A549 (cell line): ENCODE measurements around the gene KLHL29. TPM values are rescaled to one million over a fixed set of nuclear protein-coding genes. Genes with fewer than 3 reads are reported as not detected.

Experiments
- ATAC-seq, 2 experiments: fragments of 200-7000 bp in 1 of 2; fragments of >200 bp in 1 of 2; cut with Nextera tagmentation in 1 of 2; cut with Tn5 transposase in 1 of 2; 3 replicates each; pipeline versions ENCODE4 v1.8.0 to v1.9.1; 2018 to 2020; ENCODE audit warnings: mild to moderate bottlenecking in 1 of 2, moderate library complexity in 1 of 2
- CTCF ChIA-PET: fragments of 300-600 bp; sonication (Branson Sonifier 250); formaldehyde crosslinking; extraction: SDS; loops from one replicate; lab custom pipeline; 2021; ENCODE audit warnings: antibody characterized with exemption, inconsistent platforms; lab: Yijun Ruan, JAX
- POLR2A ChIA-PET: fragments of 350-600 bp; formaldehyde crosslinking; extraction: SDS; loops from one replicate; lab custom pipeline; 2021; ENCODE audit warnings: antibody characterized with exemption, inconsistent platforms; lab: Yijun Ruan, JAX
- DNase-seq, 2 experiments: peaks; one replicate each; pipeline versions ENCODE4 v3.0.0 to v3.0.0-alpha.2; 2011 to 2016; ENCODE audit warnings: low read depth in 1 of 2, low spot score in 1 of 2
- FAIRE-seq: peaks from 2 replicates; lab custom pipeline; 2011; peaks lifted over from hg19 to GRCh38; lab: Jason Lieb, UNC
- H3K27ac ChIP-seq, 2 experiments: fragments of >200 bp; sonication (Bioruptor Twin); formaldehyde crosslinking; 3 replicates each; pipeline ENCODE4 v1.5.1; 2016 to 2017
- H3K4me1 ChIP-seq: fragments of >200 bp; sonication (Bioruptor Twin); formaldehyde crosslinking; 3 replicates; pipeline ENCODE4 v1.6.1; 2016
- H3K4me2 ChIP-seq: fragments of >200 bp; sonication (Bioruptor Twin); formaldehyde crosslinking; 3 replicates; pipeline ENCODE4 v1.6.1; 2016
- H3K4me3 ChIP-seq: fragments of >200 bp; sonication (Bioruptor Twin); formaldehyde crosslinking; 3 replicates; pipeline ENCODE4 v1.5.1; 2016
- H3K9me3 ChIP-seq: fragments of >200 bp; sonication (Bioruptor Twin); formaldehyde crosslinking; 3 replicates; pipeline ENCODE4 v1.6.1; 2016
- ATOH8 ChIP-seq: fragments of 250-450 bp; sonication (Bioruptor Pico); IDR thresholded peaks from 2 replicates; pipeline ENCODE4 v1.5.0; 2020; ENCODE audit warnings: low read depth, mild to moderate bottlenecking, moderate library complexity
- CEBPB ChIP-seq, 2 experiments: fragments of >200 bp in 1 of 2; sonication (Bioruptor Twin) in 1 of 2; formaldehyde crosslinking in 1 of 2; IDR thresholded peaks; 2 replicates each; pipeline ENCODE4 v1.6.1; 2012 to 2016
- EHMT2 ChIP-seq: fragments of 200-600 bp; sonication (generic); IDR thresholded peaks from 2 replicates; pipeline ENCODE4 v1.6.1; 2016; ENCODE audit warnings: antibody characterized with exemption, low read depth, mild to moderate bottlenecking, moderate library complexity
- EP300 ChIP-seq, 2 experiments: fragments of >200 bp; sonication (Bioruptor Twin); formaldehyde crosslinking; IDR thresholded peaks; 2 replicates in 1 of 2; 3 replicates in 1 of 2; pipeline ENCODE4 v1.6.1; 2016 to 2017
- HES2 ChIP-seq: fragments of >200 bp; sonication (Bioruptor Twin); formaldehyde crosslinking; IDR thresholded peaks from 2 replicates; pipeline ENCODE4 v1.6.1; 2016
- HOXB5 ChIP-seq: fragments of 250-450 bp; sonication (Bioruptor Pico); IDR thresholded peaks from 2 replicates; pipeline ENCODE4 v1.5.0; 2020; ENCODE audit warnings: mild to moderate bottlenecking, moderate library complexity
- JUN ChIP-seq, 2 experiments: fragments of >200 bp; sonication (Bioruptor Twin); formaldehyde crosslinking; IDR thresholded peaks; 2 replicates in 1 of 2; 3 replicates in 1 of 2; pipeline ENCODE4 v1.6.1; 2016 to 2017
- JUNB ChIP-seq: fragments of >200 bp; sonication (Bioruptor Twin); formaldehyde crosslinking; IDR thresholded peaks from 2 replicates; pipeline ENCODE4 v1.6.1; 2016
- KDM1A ChIP-seq: fragments of 200-600 bp; sonication (generic); IDR thresholded peaks from 2 replicates; pipeline ENCODE4 v1.6.1; 2016; ENCODE audit warnings: low read depth, mild to moderate bottlenecking
- KDM5A ChIP-seq: fragments of 200-600 bp; sonication (generic); IDR thresholded peaks from 2 replicates; pipeline ENCODE4 v1.6.1; 2016; ENCODE audit warnings: antibody characterized with exemption, mild to moderate bottlenecking
- MAFK ChIP-seq: fragments of 450-650 bp; IDR thresholded peaks from 2 replicates; pipeline ENCODE4 v1.6.1; 2014; ENCODE audit not compliant: partially characterized antibody
- MYC ChIP-seq: IDR thresholded peaks from 2 replicates; pipeline ENCODE4 v1.6.1; 2012; ENCODE audit warnings: mild to moderate bottlenecking, inconsistent platforms, low read length, improper control_type of control experiment, borderline replicate concordance
- PHF8 ChIP-seq: fragments of 200-600 bp; sonication (generic); IDR thresholded peaks from 2 replicates; pipeline ENCODE4 v1.6.1; 2016; ENCODE audit warnings: low read depth, mild to moderate bottlenecking, antibody characterized with exemption, moderate library complexity, borderline replicate concordance
- POLR2A ChIP-seq: IDR thresholded peaks from 2 replicates; pipeline ENCODE4 v1.6.1; 2012; ENCODE audit warnings: mild to moderate bottlenecking, low read length
- RAD21 ChIP-seq, 2 experiments: fragments of >200 bp in 1 of 2; sonication (Bioruptor Twin) in 1 of 2; formaldehyde crosslinking in 1 of 2; IDR thresholded peaks in 1 of 2; conservative IDR thresholded peaks in 1 of 2; 2 replicates in 1 of 2; 3 replicates in 1 of 2; pipeline ENCODE4 v1.6.1; 2012 to 2018; ENCODE audit warnings: inconsistent platforms in 1 of 2
- RFX5 ChIP-seq: fragments of 450-650 bp; IDR thresholded peaks from 2 replicates; pipeline ENCODE4 v1.7.1; 2014; ENCODE audit warnings: antibody characterized with exemption, mild to moderate bottlenecking, moderate library complexity
- SREBF2 ChIP-seq: fragments of 450-650 bp; IDR thresholded peaks from 2 replicates; pipeline ENCODE4 v1.6.1; 2014; ENCODE audit warnings: mild to moderate bottlenecking, moderate library complexity
- TP53 ChIP-seq: fragments of 250-450 bp; sonication (Bioruptor Pico); IDR thresholded peaks from 2 replicates; pipeline ENCODE4 v1.5.0; 2021; ENCODE audit warnings: mild to moderate bottlenecking, moderate library complexity
- ZC3H11A ChIP-seq: fragments of 450-650 bp; IDR thresholded peaks from 2 replicates; pipeline ENCODE4 v1.6.1; 2014; ENCODE audit warnings: antibody characterized with exemption, mild to moderate bottlenecking
- ZSCAN20 ChIP-seq: fragments of 250-450 bp; sonication (Bioruptor Pico); IDR thresholded peaks from 2 replicates; pipeline ENCODE4 v1.8.0; 2022; ENCODE audit warnings: mild to moderate bottlenecking, moderate library complexity
- WGBS: methylation state at CpG from one replicate; pipeline ENCODE4 v1.1.6; 2017; ENCODE audit errors: missing lambda C conversion rate; 5-methylcytosine and 5-hydroxymethylcytosine counted together
- polyA plus RNA-seq, 4 experiments: library from polyadenylated mRNA; depleted of rRNA in 3 of 4; stranded (reverse); fragments of >200 nt; fragmentation: RNase III in 1 of 4; extraction: RNeasy Plus Mini Kit Qiagen cat#74134 plus additional on column Dnase treatment in 1 of 4; gene quantifications; 2 replicates in 3 of 4; 3 replicates in 1 of 4; pipeline ENCODE4 v1.2.3, GENCODE V29; 2011 to 2017
- TF ChIP-seq, protein P1 (sequence below): fragments of >200 bp; sonication (Bioruptor Twin); formaldehyde crosslinking; IDR thresholded peaks from 3 replicates; pipeline ENCODE4 v1.5.1; 2016
- TF ChIP-seq, protein P2 (sequence below): IDR thresholded peaks from 2 replicates; pipeline ENCODE4 v1.6.1; 2012; ENCODE audit warnings: low read depth, borderline replicate concordance
- TF ChIP-seq, protein P3 (sequence below): fragments of 200-600 bp; sonication (generic); IDR thresholded peaks from 2 replicates; pipeline ENCODE4 v1.6.1; 2016; ENCODE audit warnings: antibody characterized with exemption, mild to moderate bottlenecking, moderate library complexity

Gene KLHL29
- polyA plus RNA-seq, 2 of the 4 experiments (the other 2 are of a cell fraction), result 1.3 to 2.5 TPM

DNA sequence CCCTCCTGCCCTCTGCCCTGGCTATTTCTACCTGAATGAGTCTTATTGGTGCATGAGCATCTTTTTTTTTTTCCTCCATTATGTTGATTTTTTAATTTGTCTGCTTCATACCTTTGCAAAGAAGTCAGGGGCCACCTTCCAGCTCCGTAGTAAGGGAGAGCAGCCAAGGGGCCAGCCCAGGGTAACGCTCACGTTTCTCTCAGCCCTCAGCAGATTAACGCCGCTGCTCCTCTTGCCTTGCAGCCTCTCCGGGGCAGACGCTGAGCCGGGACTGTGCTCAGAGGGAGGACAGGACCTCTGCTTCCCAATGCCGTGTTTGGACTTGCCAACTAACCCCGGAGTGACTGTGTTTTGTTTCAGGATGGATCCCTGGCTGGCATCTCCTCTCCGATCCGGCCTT lies 300.2 kb downstream of the KLHL29 start:
- H3K27ac ChIP-seq, result no peak overlapping the region
- TF ChIP-seq ATOH8 (CRISPR knock-in tag) (no peak), HOXB5 (CRISPR knock-in tag) (no peak), RAD21 (conservative IDR thresholded peaks at IDR 0.05 in 1 of 2, IDR thresholded peaks at IDR 0.05 in 1 of 2) (no peak), TP53 (CRISPR knock-in tag) (no peak), KDM1A (no peak), CEBPB (IDR thresholded peaks at IDR 0.05) (no peak), EHMT2 (no peak), SREBF2 (no peak), HES2 (no peak), POLR2A (no peak), JUNB (no peak), ZSCAN20 (CRISPR knock-in tag) (no peak), PHF8 (no peak), MYC (no peak), EP300 (IDR thresholded peaks at IDR 0.05) (no peak)
- TF ChIP-seq, protein P1, sequence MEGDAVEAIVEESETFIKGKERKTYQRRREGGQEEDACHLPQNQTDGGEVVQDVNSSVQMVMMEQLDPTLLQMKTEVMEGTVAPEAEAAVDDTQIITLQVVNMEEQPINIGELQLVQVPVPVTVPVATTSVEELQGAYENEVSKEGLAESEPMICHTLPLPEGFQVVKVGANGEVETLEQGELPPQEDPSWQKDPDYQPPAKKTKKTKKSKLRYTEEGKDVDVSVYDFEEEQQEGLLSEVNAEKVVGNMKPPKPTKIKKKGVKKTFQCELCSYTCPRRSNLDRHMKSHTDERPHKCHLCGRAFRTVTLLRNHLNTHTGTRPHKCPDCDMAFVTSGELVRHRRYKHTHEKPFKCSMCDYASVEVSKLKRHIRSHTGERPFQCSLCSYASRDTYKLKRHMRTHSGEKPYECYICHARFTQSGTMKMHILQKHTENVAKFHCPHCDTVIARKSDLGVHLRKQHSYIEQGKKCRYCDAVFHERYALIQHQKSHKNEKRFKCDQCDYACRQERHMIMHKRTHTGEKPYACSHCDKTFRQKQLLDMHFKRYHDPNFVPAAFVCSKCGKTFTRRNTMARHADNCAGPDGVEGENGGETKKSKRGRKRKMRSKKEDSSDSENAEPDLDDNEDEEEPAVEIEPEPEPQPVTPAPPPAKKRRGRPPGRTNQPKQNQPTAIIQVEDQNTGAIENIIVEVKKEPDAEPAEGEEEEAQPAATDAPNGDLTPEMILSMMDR, result no peak
- TF ChIP-seq, protein P2, sequence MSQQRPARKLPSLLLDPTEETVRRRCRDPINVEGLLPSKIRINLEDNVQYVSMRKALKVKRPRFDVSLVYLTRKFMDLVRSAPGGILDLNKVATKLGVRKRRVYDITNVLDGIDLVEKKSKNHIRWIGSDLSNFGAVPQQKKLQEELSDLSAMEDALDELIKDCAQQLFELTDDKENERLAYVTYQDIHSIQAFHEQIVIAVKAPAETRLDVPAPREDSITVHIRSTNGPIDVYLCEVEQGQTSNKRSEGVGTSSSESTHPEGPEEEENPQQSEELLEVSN, result no peak
- ChIA-PET CTCF (interaction anchor here (2.2 kb wide), 1 partner anchor 20 kb away, joined by 4 read pairs; no protein-coding TSS in a partner anchor), POLR2A (no interaction called here)
- ATAC-seq, result no peak
- no peak overlapping the region for H3K4me3 ChIP-seq
- no peak for FAIRE-seq
- DNase-seq, result no peak
- no peaks in the 10 kb centered on the region for H3K9me3 ChIP-seq
- no peaks in the 10 kb centered on the region for H3K4me1 ChIP-seq
- 75% methylated on average over 12 of the region's 12 CpGs for WGBS
- H3K4me2 ChIP-seq, result no peak overlapping the region

- Histone ChIP-seq H3K27ac (no peak overlapping the region), H3K9me3 (no peaks in the 10 kb centered on the region), H3K4me2 (no peak overlapping the region), H3K4me1 (no peaks in the 10 kb centered on the region), H3K4me3 (no peak overlapping the region)
- WGBS, result 76% methylated on average over 9 of the region's 9 CpGs
- TF ChIP-seq JUN (IDR thresholded peaks at IDR 0.05) (no peak), PHF8 (no peak), TP53 (CRISPR knock-in tag) (no peak), RFX5 (no peak), KDM5A (no peak), ZC3H11A (no peak), MAFK (no peak)
- TF ChIP-seq, protein P1, result no peak
- TF ChIP-seq, protein P3, sequence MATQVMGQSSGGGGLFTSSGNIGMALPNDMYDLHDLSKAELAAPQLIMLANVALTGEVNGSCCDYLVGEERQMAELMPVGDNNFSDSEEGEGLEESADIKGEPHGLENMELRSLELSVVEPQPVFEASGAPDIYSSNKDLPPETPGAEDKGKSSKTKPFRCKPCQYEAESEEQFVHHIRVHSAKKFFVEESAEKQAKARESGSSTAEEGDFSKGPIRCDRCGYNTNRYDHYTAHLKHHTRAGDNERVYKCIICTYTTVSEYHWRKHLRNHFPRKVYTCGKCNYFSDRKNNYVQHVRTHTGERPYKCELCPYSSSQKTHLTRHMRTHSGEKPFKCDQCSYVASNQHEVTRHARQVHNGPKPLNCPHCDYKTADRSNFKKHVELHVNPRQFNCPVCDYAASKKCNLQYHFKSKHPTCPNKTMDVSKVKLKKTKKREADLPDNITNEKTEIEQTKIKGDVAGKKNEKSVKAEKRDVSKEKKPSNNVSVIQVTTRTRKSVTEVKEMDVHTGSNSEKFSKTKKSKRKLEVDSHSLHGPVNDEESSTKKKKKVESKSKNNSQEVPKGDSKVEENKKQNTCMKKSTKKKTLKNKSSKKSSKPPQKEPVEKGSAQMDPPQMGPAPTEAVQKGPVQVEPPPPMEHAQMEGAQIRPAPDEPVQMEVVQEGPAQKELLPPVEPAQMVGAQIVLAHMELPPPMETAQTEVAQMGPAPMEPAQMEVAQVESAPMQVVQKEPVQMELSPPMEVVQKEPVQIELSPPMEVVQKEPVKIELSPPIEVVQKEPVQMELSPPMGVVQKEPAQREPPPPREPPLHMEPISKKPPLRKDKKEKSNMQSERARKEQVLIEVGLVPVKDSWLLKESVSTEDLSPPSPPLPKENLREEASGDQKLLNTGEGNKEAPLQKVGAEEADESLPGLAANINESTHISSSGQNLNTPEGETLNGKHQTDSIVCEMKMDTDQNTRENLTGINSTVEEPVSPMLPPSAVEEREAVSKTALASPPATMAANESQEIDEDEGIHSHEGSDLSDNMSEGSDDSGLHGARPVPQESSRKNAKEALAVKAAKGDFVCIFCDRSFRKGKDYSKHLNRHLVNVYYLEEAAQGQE, result no peak
- CTCF ChIA-PET, result interaction anchor here (2.2 kb wide), 1 partner anchor 21 kb away, joined by 4 read pairs; no protein-coding TSS in a partner anchor
- DNase-seq (no peak), FAIRE-seq (no peak), ATAC-seq (no peak)
- POLR2A ChIA-PET, result no interaction called here
Observed at GRCh38 chr2:23685706-23686105, 300.7 kb downstream of the KLHL29 start.
